GM12878 (cell line): ENCODE data around the gene LDLRAP1. TPM values are rescaled to one million over a fixed set of nuclear protein-coding genes. Genes with fewer than 3 reads are reported as not detected.

Source experiments
- EGR1 ChIP-seq, 2 experiments: IDR thresholded peaks; 1 replicate in 1 of 2; 2 replicates in 1 of 2; pipeline ENCODE4 v1.6.1; 2011 to 2012; ENCODE audit warnings: low read depth in 2 of 2, low read length in 2 of 2, borderline replicate concordance in 1 of 2, mild to moderate bottlenecking in 1 of 2, moderate library complexity in 1 of 2
- MTA2 ChIP-seq: fragments of 450-650 bp; IDR thresholded peaks from 2 replicates; pipeline ENCODE4 v1.6.1; 2016; ENCODE audit warnings: low read depth, mild to moderate bottlenecking, moderate library complexity
- NKRF ChIP-seq: fragments of 450-650 bp; conservative IDR thresholded peaks from 2 replicates; pipeline ENCODE4 v1.6.1; 2017; ENCODE audit warnings: mild to moderate bottlenecking, moderate library complexity
- RBBP5 ChIP-seq: fragments of 200-600 bp; sonication (generic); conservative IDR thresholded peaks from 2 replicates; pipeline ENCODE4 v1.6.1; 2016
- RELB ChIP-seq: fragments of 450-650 bp; IDR thresholded peaks from 2 replicates; pipeline ENCODE4 v1.6.1; 2017; ENCODE audit warnings: low read depth, mild to moderate bottlenecking, moderate library complexity
- SMAD5 ChIP-seq: IDR thresholded peaks from 2 replicates; pipeline ENCODE4 v1.6.1; 2016; ENCODE audit warnings: antibody characterized with exemption, low read depth
- TCF3 ChIP-seq: IDR thresholded peaks from 2 replicates; pipeline ENCODE4 v1.6.1; 2012; ENCODE audit warnings: low read depth, mild to moderate bottlenecking, low read length, borderline replicate concordance; ENCODE audit not compliant: insufficient read depth
- ZBTB11 ChIP-seq: fragments of 450-650 bp; formaldehyde crosslinking; IDR thresholded peaks from 2 replicates; pipeline ENCODE4 v1.5.0; 2022; ENCODE audit warnings: mild to moderate bottlenecking, missing genetic modification characterization
- ZNF24 ChIP-seq: fragments of 450-650 bp; IDR thresholded peaks from 2 replicates; pipeline ENCODE4 v1.6.1; 2017; ENCODE audit warnings: antibody characterized with exemption, mild to moderate bottlenecking
- polyA plus RNA-seq, 11 experiments: library from polyadenylated mRNA; depleted of rRNA in 4 of 11; unstranded in 6 of 11; stranded (reverse) in 5 of 11; fragments of >200 nt; fragmentation: Nextera tagmentation in 4 of 11; fragmentation: Illumina TruSeq in 1 of 11; extraction: Ambion mirVana in 4 of 11; extraction: Trizol in 1 of 11; gene quantifications; 1 replicate in 1 of 11; 2 replicates in 10 of 11; pipeline versions ENCODE4 v1.2.1 to v1.2.3, GENCODE V29; 2011 to 2016; ENCODE audit warnings: inconsistent platforms in 2 of 11, missing spikeins in 2 of 11, low read depth in 1 of 11
- total RNA-seq, 4 experiments: library from RNA; depleted of rRNA in 3 of 4; stranded (reverse); fragments of >200 nt in 3 of 4; fragmentation: Illumina TruSeq in 1 of 4; extraction: Trizol in 1 of 4; gene quantifications; 2 replicates each; pipeline versions ENCODE4 v1.2.1 to v1.2.3, GENCODE V29; 2013 to 2021

The LDLRAP1 gene
- total and polyA plus RNA-seq, 10 of the 15 experiments (the other 5 are each of a cell fraction or from before 2014, with no cell fraction given) = 0.43 to 37.6 (median 22.0) TPM

GRCh38 chr1:25554886-25555752 lies 11.7 kb downstream of the LDLRAP1 start (continued):
- no peak for TF ChIP-seq RELB
- TF ChIP-seq TCF3 = no peak
- no peak for TF ChIP-seq EGR1 (IDR thresholded peaks at IDR 0.05; ENCODE audit: borderline replicate concordance in 1 of 2, low read depth in 2 of 2, low read length in 2 of 2)
- TF ChIP-seq MTA2 = no peak
- no peak for TF ChIP-seq ZNF24
- no peak for TF ChIP-seq ZBTB11 (CRISPR knock-in tag)
- no peak for TF ChIP-seq SMAD5
- no peak for TF ChIP-seq RBBP5
- TF ChIP-seq NKRF = no peak
